ENCODE measurements around the gene NTN1. TPM values are rescaled to one million over a fixed set of nuclear protein-coding genes. Genes with fewer than 3 reads are reported as not detected.

The NTN1 gene
- total RNA-seq, 1 experiment from 2014 or later: 4.2 TPM

DNA sequence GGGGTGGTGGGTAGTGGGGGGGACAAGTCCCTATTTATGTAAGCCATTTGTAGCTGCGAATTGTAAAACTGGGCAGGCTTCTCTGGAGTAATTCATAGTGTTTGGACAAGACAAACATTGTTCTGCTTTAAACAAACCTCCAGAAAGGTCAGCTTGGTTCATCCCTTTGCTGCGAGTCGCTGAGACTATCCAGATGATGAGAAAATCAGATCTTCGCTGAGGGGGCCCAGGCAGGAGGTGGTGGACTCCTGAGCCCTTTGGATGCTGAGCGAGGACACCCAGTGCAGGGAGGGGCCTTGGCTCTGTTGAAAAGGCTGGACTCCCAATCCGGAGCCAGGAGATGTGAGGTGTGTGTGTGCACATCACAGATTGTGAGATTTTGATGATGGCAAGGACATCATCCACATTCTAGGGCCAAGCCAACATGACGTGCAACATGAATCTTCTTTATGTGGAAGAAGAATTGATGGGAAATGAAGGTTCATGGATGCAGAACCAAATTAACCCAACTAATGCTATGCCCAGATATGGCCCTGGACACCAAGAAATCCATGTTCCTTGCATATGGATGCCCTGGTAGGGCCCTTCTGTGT, 15.0 kb upstream of the NTN1 start:
- H3K27me3 ChIP-seq (ENCODE audit: insufficient read depth, low read length): peaks cover 11% of the 10 kb centered on the region; the same call in 1 of the 2 replicates
- H3K36me3 ChIP-seq (ENCODE audit: control insufficient read depth in 1 of 2, insufficient read depth in 2 of 2, low read length in 2 of 2): no peaks in the 10 kb centered on the region
- H3K4me2 ChIP-seq (ENCODE audit: low read length): no peak overlapping the region
- no peak overlapping the region for H3K9ac ChIP-seq (ENCODE audit: low read length)
- POLR2A ChIA-PET: no interaction called here
- H2AFZ ChIP-seq (ENCODE audit: low read depth, low read length, poor library complexity, severe bottlenecking): no peak overlapping the region
- RAD21 ChIA-PET (ENCODE audit: low non-redundant PET in 1 of 2, low total read pairs in 2 of 2, uncharacterized antibody in 2 of 2, unreplicated experiment in 2 of 2): no interaction called here
- H4K20me1 ChIP-seq (ENCODE audit: insufficient read depth): no peaks in the 10 kb centered on the region
- TF ChIP-seq ZNF274 (IDR thresholded peaks at IDR 0.05; ENCODE audit: low read depth, low read length) (no peak), EZH2 (IDR thresholded peaks at IDR 0.05) (no peak), TCF7L2 (IDR thresholded peaks at IDR 0.05; ENCODE audit: borderline replicate concordance, extremely low read depth, insufficient read depth, insufficient read length) (no peak), SRF (IDR thresholded peaks at IDR 0.05; ENCODE audit: low read depth) (no peak), POLR2AphosphoS5 (IDR thresholded peaks at IDR 0.05; ENCODE audit: low read depth, low read length) (no peak), SIN3A (IDR thresholded peaks at IDR 0.05; ENCODE audit: low read depth) (no peak), JUND (IDR thresholded peaks at IDR 0.05) (no peak)
- TF ChIP-seq, protein P1, sequence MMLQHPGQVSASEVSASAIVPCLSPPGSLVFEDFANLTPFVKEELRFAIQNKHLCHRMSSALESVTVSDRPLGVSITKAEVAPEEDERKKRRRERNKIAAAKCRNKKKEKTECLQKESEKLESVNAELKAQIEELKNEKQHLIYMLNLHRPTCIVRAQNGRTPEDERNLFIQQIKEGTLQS (IDR thresholded peaks at IDR 0.05): no peak
- TF ChIP-seq, protein P2, sequence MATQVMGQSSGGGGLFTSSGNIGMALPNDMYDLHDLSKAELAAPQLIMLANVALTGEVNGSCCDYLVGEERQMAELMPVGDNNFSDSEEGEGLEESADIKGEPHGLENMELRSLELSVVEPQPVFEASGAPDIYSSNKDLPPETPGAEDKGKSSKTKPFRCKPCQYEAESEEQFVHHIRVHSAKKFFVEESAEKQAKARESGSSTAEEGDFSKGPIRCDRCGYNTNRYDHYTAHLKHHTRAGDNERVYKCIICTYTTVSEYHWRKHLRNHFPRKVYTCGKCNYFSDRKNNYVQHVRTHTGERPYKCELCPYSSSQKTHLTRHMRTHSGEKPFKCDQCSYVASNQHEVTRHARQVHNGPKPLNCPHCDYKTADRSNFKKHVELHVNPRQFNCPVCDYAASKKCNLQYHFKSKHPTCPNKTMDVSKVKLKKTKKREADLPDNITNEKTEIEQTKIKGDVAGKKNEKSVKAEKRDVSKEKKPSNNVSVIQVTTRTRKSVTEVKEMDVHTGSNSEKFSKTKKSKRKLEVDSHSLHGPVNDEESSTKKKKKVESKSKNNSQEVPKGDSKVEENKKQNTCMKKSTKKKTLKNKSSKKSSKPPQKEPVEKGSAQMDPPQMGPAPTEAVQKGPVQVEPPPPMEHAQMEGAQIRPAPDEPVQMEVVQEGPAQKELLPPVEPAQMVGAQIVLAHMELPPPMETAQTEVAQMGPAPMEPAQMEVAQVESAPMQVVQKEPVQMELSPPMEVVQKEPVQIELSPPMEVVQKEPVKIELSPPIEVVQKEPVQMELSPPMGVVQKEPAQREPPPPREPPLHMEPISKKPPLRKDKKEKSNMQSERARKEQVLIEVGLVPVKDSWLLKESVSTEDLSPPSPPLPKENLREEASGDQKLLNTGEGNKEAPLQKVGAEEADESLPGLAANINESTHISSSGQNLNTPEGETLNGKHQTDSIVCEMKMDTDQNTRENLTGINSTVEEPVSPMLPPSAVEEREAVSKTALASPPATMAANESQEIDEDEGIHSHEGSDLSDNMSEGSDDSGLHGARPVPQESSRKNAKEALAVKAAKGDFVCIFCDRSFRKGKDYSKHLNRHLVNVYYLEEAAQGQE (IDR thresholded peaks at IDR 0.05; ENCODE audit: low read depth): no peak
- no peak overlapping the region for H3K4me3 ChIP-seq (replicated peaks in 1 of 2; ENCODE audit: low read depth in 1 of 2, low read length in 2 of 2)
- H3K9me2 ChIP-seq (ENCODE audit: insufficient read depth): no peaks in the 10 kb centered on the region
- BruUV-seq (replicated peaks): no TSS peak
- CTCF ChIA-PET: no interaction called here
- no peak overlapping the region for H3K27ac ChIP-seq (ENCODE audit: low read depth, low read length)
- ATAC-seq (no peak), DNase-seq (ENCODE audit: low read depth, low spot score) (no peak)
- intact Hi-C loops (cut with micrococcal nuclease): no loop called here
- H3K4me1 ChIP-seq (ENCODE audit: control insufficient read depth in 1 of 2, insufficient read depth in 2 of 2, low read length in 2 of 2): peaks cover 0 to 4% of the 10 kb centered on the region in 2 experiments; a peak in 1 of 4 replicates
- H3K79me2 ChIP-seq (ENCODE audit: insufficient read depth, low read length): no peaks in the 10 kb centered on the region
- no peaks in the 10 kb centered on the region for H3K9me3 ChIP-seq (ENCODE audit: control insufficient read depth in 1 of 2, insufficient read depth in 1 of 2, low read depth in 1 of 2, low read length in 2 of 2)

Measured in HCT116 (cell line).